CD4-positive, alpha-beta T cell treated with Interleukin-6 for 4 hours (primary cell): ENCODE data around the gene SLC39A11.
"Not testable (repeated sequence)": the region's sequence is repeated elsewhere in the genome, so short reads cannot be mapped to it uniquely, and the experiment has no call there.

Source experiments
- DNase-seq: peaks from one replicate; pipeline ENCODE4 v3.0.0-alpha.2; 2020; ENCODE audit warnings: mixed read lengths

Gene SLC39A11

GRCh38 chr17:72898725-72899124 is 193.8 kb downstream of the SLC39A11 start:
- DNase-seq, result no peak

GRCh38 chr17:72896288-72896687 is 196.2 kb downstream of the SLC39A11 start:
- not testable (repeated sequence) for DNase-seq

GRCh38 chr17:72891627-72892026 is 200.9 kb downstream of the SLC39A11 start:
- DNase-seq, result no peak

- no peak for DNase-seq
Measured at GRCh38 chr17:72890711-72891110, 201.8 kb downstream of the SLC39A11 start.

GRCh38 chr17:72887917-72888316 is 204.6 kb downstream of the SLC39A11 start:
- no peak for DNase-seq

- no peak for DNase-seq
Measured at GRCh38 chr17:72887322-72887721, 205.2 kb downstream of the SLC39A11 start.

GRCh38 chr17:72886622-72887021 is 205.9 kb downstream of the SLC39A11 start:
- no peak for DNase-seq

- DNase-seq, result no peak
Measured at GRCh38 chr17:72884066-72884465, 208.4 kb downstream of the SLC39A11 start.

GRCh38 chr17:72883351-72883750 is 209.1 kb downstream of the SLC39A11 start:
- no peak for DNase-seq

GRCh38 chr17:72882426-72882825 is 210.1 kb downstream of the SLC39A11 start:
- DNase-seq, result no peak

GRCh38 chr17:72879877-72880276 is 212.6 kb downstream of the SLC39A11 start:
- DNase-seq, result no peak

- no peak for DNase-seq
Measured at GRCh38 chr17:72878975-72879660, 213.4 kb downstream of the SLC39A11 start.

GRCh38 chr17:72877348-72877747 is 215.1 kb downstream of the SLC39A11 start:
- no peak for DNase-seq

GRCh38 chr17:72876413-72876812 is 216.1 kb downstream of the SLC39A11 start:
- no peak for DNase-seq

GRCh38 chr17:72875361-72875760 is 217.1 kb downstream of the SLC39A11 start:
- DNase-seq, result no peak

GRCh38 chr17:72872396-72872795 is 220.1 kb downstream of the SLC39A11 start:
- no peak for DNase-seq

GRCh38 chr17:72870367-72870985 is 222.0 kb downstream of the SLC39A11 start:
- DNase-seq, result no peak

- no peak for DNase-seq
Measured at GRCh38 chr17:72869630-72870029, 222.9 kb downstream of the SLC39A11 start.

- DNase-seq, result no peak
Measured at GRCh38 chr17:72865954-72866353, 226.5 kb downstream of the SLC39A11 start.

GRCh38 chr17:72863526-72864211 is 228.8 kb downstream of the SLC39A11 start:
- DNase-seq, result no peak

- no peak for DNase-seq
Measured at GRCh38 chr17:72862276-72862999, 230.1 kb downstream of the SLC39A11 start.

GRCh38 chr17:72861811-72862210 is 230.7 kb downstream of the SLC39A11 start:
- no peak for DNase-seq

- DNase-seq, result no peak
Measured at GRCh38 chr17:72860778-72861177, 231.7 kb downstream of the SLC39A11 start.
